Loucy (cell line): ENCODE measurements around the gene EIPR1.

Experiments
- H2AFZ ChIP-seq: fragments of 200-600 bp; sonication (generic); 2 replicates; pipeline ENCODE4 v1.6.0; 2016; ENCODE audit warnings: antibody characterized with exemption, mild to moderate bottlenecking, low read length, moderate library complexity
- H3F3A ChIP-seq: fragments of 200-600 bp; 2 replicates; pipeline ENCODE4 v1.6.0; 2016; ENCODE audit warnings: antibody characterized with exemption, low read depth, mild to moderate bottlenecking
- H3K27me3 ChIP-seq: fragments of 200-600 bp; sonication (generic); 2 replicates; pipeline ENCODE4 v1.6.1; 2014; ENCODE audit warnings: low read length, mild to moderate bottlenecking; ENCODE audit not compliant: insufficient read depth, poor library complexity, severe bottlenecking
- H3K36me3 ChIP-seq: fragments of 200-600 bp; sonication (generic); 2 replicates; pipeline ENCODE4 v1.6.1; 2016; ENCODE audit warnings: low read length; ENCODE audit not compliant: insufficient read depth
- H3K4me1 ChIP-seq: fragments of 200-600 bp; sonication (generic); 2 replicates; pipeline ENCODE4 v1.5.1; 2014; ENCODE audit warnings: low read length, mild to moderate bottlenecking; ENCODE audit not compliant: insufficient read depth, poor library complexity, severe bottlenecking
- H3K4me2 ChIP-seq: fragments of 200-600 bp; sonication (generic); 2 replicates; pipeline ENCODE4 v1.6.0; 2014; ENCODE audit warnings: antibody characterized with exemption, low read length, low read depth, mild to moderate bottlenecking; ENCODE audit not compliant: poor library complexity, severe bottlenecking
- H3K4me3 ChIP-seq: fragments of 200-600 bp; sonication (generic); 2 replicates; pipeline ENCODE4 v1.5.1; 2014; ENCODE audit warnings: low read length, mild to moderate bottlenecking, mixed read lengths; ENCODE audit not compliant: poor library complexity, severe bottlenecking
- H3K79me2 ChIP-seq: fragments of 200-600 bp; sonication (generic); 2 replicates; pipeline ENCODE4 v1.6.1; 2014; ENCODE audit warnings: low read length; ENCODE audit not compliant: insufficient read depth
- H3K9ac ChIP-seq: fragments of 200-600 bp; sonication (generic); 2 replicates; pipeline ENCODE4 v1.6.0; 2014; ENCODE audit warnings: mild to moderate bottlenecking, low read depth, low read length, moderate library complexity; ENCODE audit not compliant: poor library complexity, severe bottlenecking
- H3K9me2 ChIP-seq: fragments of 200-600 bp; sonication (generic); replicated peaks from 2 replicates; pipeline ENCODE4 v1.6.1; 2016; ENCODE audit warnings: low read depth, low read length, mixed read lengths
- H3K9me3 ChIP-seq: fragments of 200-600 bp; sonication (generic); 2 replicates; pipeline ENCODE4 v1.6.1; 2014; ENCODE audit warnings: mild to moderate bottlenecking, antibody characterized with exemption, low read length, low read depth; ENCODE audit not compliant: insufficient read depth
- H4K20me1 ChIP-seq: fragments of 200-600 bp; sonication (generic); 2 replicates; pipeline ENCODE4 v1.6.0; 2014; ENCODE audit warnings: antibody characterized with exemption, low read length, mild to moderate bottlenecking; ENCODE audit not compliant: insufficient read depth, poor library complexity, severe bottlenecking
- EZH2phosphoT487 ChIP-seq: fragments of 200-600 bp; IDR thresholded peaks from 2 replicates; pipeline ENCODE4 v1.6.1; 2018; ENCODE audit warnings: antibody characterized with exemption, mild to moderate bottlenecking, moderate library complexity, borderline replicate concordance
- TF ChIP-seq, protein P1 (sequence below): fragments of 200-600 bp; sonication (generic); conservative IDR thresholded peaks from 2 replicates; pipeline ENCODE4 v1.5.1; 2014; ENCODE audit warnings: mild to moderate bottlenecking, antibody characterized with exemption, low read length

The EIPR1 gene

DNA sequence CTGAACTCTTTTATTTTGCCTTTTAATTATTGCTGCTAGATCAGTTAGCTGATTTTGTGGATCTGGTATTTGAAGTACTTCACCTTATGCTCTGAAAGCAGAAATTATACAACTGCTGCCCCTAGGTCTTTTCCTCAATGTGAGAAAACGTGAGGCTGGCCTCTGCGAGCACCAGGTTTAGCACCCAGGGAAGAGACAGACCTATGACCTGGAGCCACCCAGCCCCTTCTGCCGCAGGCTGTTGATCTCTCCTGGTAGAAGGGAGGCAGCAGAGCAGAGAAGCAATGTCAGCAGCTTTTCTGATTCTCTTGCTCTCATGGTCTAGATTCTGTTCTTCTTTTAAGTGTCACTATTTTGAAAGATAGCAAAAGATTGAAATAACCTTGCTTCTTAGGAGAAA, 21.8 kb upstream of the EIPR1 start:
- Histone ChIP-seq H3K9me2 (no peaks in the 10 kb centered on the region), H3K4me1 (no peaks in the 10 kb centered on the region), H3K79me2 (no peaks in the 10 kb centered on the region), H3K9ac (no peak overlapping the region), H3F3A (no peaks in the 10 kb centered on the region), H3K4me3 (no peak overlapping the region), H3K27me3 (no peaks in the 10 kb centered on the region), H3K36me3 (peaks cover 29% of the 10 kb centered on the region; the same call in 1 of the 2 replicates), H2AFZ (no peak overlapping the region), H4K20me1 (no peaks in the 10 kb centered on the region), H3K4me2 (no peak overlapping the region), H3K9me3 (peaks cover 16% of the 10 kb centered on the region; the same call in 1 of the 2 replicates)
- TF ChIP-seq, protein P1, sequence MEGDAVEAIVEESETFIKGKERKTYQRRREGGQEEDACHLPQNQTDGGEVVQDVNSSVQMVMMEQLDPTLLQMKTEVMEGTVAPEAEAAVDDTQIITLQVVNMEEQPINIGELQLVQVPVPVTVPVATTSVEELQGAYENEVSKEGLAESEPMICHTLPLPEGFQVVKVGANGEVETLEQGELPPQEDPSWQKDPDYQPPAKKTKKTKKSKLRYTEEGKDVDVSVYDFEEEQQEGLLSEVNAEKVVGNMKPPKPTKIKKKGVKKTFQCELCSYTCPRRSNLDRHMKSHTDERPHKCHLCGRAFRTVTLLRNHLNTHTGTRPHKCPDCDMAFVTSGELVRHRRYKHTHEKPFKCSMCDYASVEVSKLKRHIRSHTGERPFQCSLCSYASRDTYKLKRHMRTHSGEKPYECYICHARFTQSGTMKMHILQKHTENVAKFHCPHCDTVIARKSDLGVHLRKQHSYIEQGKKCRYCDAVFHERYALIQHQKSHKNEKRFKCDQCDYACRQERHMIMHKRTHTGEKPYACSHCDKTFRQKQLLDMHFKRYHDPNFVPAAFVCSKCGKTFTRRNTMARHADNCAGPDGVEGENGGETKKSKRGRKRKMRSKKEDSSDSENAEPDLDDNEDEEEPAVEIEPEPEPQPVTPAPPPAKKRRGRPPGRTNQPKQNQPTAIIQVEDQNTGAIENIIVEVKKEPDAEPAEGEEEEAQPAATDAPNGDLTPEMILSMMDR, result no peak
- TF ChIP-seq EZH2phosphoT487, result no peak

DNA sequence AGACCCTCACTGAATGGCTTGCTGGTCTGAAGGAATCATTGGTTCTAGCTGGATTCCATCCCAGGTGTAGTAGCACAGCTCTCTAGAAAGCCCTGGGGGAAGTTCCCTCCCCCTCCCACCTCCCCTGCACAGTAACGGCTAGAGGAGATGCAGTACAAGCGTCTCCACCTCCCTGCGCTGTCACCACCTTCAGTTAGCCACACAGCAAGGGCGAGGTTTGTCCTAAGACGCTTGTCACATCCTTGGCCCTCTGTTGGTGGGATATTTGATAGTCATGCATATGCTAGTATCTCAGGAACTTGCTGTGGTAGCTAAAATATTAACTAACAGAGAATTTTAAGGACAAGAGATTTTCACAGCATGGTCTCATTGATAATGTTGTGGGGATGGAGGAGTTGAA, 21.2 kb upstream of the EIPR1 start:
- Histone ChIP-seq H3K79me2 (no peaks in the 10 kb centered on the region), H3K36me3 (peaks cover 25% of the 10 kb centered on the region; the same call in 1 of the 2 replicates), H3K27me3 (no peaks in the 10 kb centered on the region), H3K9me3 (peaks cover 16% of the 10 kb centered on the region; the same call in 1 of the 2 replicates), H3K9ac (no peak overlapping the region), H3K9me2 (no peaks in the 10 kb centered on the region), H3K4me1 (no peaks in the 10 kb centered on the region), H3K4me2 (no peak overlapping the region), H3F3A (no peaks in the 10 kb centered on the region), H4K20me1 (no peaks in the 10 kb centered on the region), H3K4me3 (no peak overlapping the region), H2AFZ (no peak overlapping the region)
- TF ChIP-seq EZH2phosphoT487, result no peak
- TF ChIP-seq, protein P1, result no peak

DNA sequence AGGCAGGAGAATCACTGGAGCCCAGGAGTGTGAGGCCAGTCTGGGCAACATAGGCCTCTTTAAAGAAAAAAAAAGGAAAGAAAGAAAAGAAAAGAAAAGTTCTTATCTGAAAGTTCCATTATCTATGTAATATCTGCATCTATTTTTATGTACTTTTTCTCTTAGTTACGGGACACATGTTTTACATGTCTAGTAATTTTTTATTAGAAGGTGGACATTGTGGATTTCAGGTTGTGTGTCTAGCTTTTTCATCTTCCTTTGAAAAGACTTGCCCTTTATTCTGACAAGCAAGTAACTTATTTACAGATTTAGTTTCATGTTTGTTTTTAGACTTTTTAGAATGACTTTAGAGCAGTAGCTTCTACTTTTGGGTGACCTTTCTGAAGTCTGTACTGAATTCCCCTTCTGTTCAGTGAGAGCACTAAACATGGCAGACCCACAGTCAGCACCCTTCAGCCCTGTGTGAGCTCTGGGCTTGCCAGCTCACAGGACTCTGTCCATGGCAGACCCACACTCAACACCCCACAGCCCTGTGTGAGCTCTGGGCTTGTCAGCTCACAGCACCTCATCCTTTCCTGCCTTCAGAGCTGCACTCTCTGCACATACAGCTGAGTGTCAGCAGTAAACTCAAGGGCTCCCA, 19.4 kb upstream of the EIPR1 start:
- no peak overlapping the region for H3K9ac ChIP-seq
- H3K4me2 ChIP-seq, result no peak overlapping the region
- no peaks in the 10 kb centered on the region for H3F3A ChIP-seq
- no peaks in the 10 kb centered on the region for H3K9me2 ChIP-seq
- no peaks in the 10 kb centered on the region for H3K4me1 ChIP-seq
- no peak overlapping the region for H3K4me3 ChIP-seq
- no peak overlapping the region for H2AFZ ChIP-seq
- peaks cover 18% of the 10 kb centered on the region; the same call in 1 of the 2 replicates for H3K36me3 ChIP-seq
- no peaks in the 10 kb centered on the region for H3K79me2 ChIP-seq
- no peaks in the 10 kb centered on the region for H4K20me1 ChIP-seq
- H3K9me3 ChIP-seq, result peaks cover 16% of the 10 kb centered on the region; the same call in 1 of the 2 replicates
- no peaks in the 10 kb centered on the region for H3K27me3 ChIP-seq
- TF ChIP-seq, protein P1, result no peak
- TF ChIP-seq EZH2phosphoT487, result no peak
